SU-DHL-6 (cell line): Measurements from ENCODE around the gene CDKAL1.

Source experiments
- H2AFZ ChIP-seq: fragments of 200-600 bp; sonication (generic); 2 replicates; pipeline ENCODE4 v1.6.1; 2014; ENCODE audit warnings: low read depth, mild to moderate bottlenecking, moderate library complexity, mixed read lengths, antibody characterized with exemption, low read length; ENCODE audit not compliant: severe bottlenecking
- H3F3A ChIP-seq: fragments of 200-600 bp; shearing (Covaris generic); 2 replicates; pipeline ENCODE4 v1.6.0; 2016; ENCODE audit warnings: antibody characterized with exemption, mild to moderate bottlenecking; ENCODE audit not compliant: insufficient read depth
- H3K27ac ChIP-seq: fragments of 200-600 bp; sonication (generic); 2 replicates; pipeline ENCODE4 v1.5.1; 2016; ENCODE audit warnings: low read depth, mild to moderate bottlenecking, low read length, moderate library complexity, mixed read lengths
- H3K27me3 ChIP-seq: fragments of 200-600 bp; sonication (generic), shearing (Covaris generic); 2 replicates; pipeline ENCODE4 v1.6.0; 2014; ENCODE audit warnings: mild to moderate bottlenecking, low read length
- H3K36me3 ChIP-seq: fragments of 200-600 bp; sonication (generic); 2 replicates; pipeline ENCODE4 v1.6.1; 2014; ENCODE audit warnings: mild to moderate bottlenecking, low read length, mixed read lengths
- H3K4me2 ChIP-seq: fragments of 300-600, 200-600 bp; shearing (Covaris generic), sonication (generic); 2 replicates; pipeline ENCODE4 v1.6.0; 2014; ENCODE audit warnings: low read length, low read depth, mild to moderate bottlenecking; ENCODE audit not compliant: poor library complexity, severe bottlenecking
- H3K4me3 ChIP-seq: fragments of 200-600 bp; sonication (generic); 2 replicates; pipeline ENCODE4 v1.5.1; 2014; ENCODE audit warnings: antibody characterized with exemption, low read length, mild to moderate bottlenecking, mixed read lengths; ENCODE audit not compliant: insufficient read depth, poor library complexity, severe bottlenecking
- H3K79me2 ChIP-seq: fragments of 200-600 bp; sonication (generic); 2 replicates; pipeline ENCODE4 v1.6.1; 2014; ENCODE audit warnings: mild to moderate bottlenecking, low read length, moderate library complexity; ENCODE audit not compliant: insufficient read depth
- H3K9ac ChIP-seq: fragments of 200-600 bp; sonication (generic); 2 replicates; pipeline ENCODE4 v1.7.0; 2014; ENCODE audit warnings: mild to moderate bottlenecking, low read length
- H3K9me2 ChIP-seq: fragments of 200-600 bp; sonication (generic); replicated peaks from 2 replicates; pipeline ENCODE4 v1.6.1; 2014; ENCODE audit warnings: low read length; ENCODE audit not compliant: insufficient read depth
- H3K9me3 ChIP-seq: fragments of 200-600 bp; sonication (generic); 2 replicates; pipeline ENCODE4 v1.6.1; 2014; ENCODE audit warnings: low read length, mixed read lengths; ENCODE audit not compliant: insufficient read depth
- H4K20me1 ChIP-seq: fragments of 200-600 bp; sonication (generic); 2 replicates; pipeline ENCODE4 v1.6.1; 2014; ENCODE audit warnings: low read depth, mild to moderate bottlenecking, antibody characterized with exemption, low read length, moderate library complexity, mixed read lengths
- CTCF ChIP-seq: fragments of 200-600 bp; sonication (generic); IDR thresholded peaks from one replicate; pipeline ENCODE4 v1.5.1; 2017; ENCODE audit warnings: antibody characterized with exemption, mild to moderate bottlenecking, low read length, moderate library complexity; ENCODE audit not compliant: insufficient read depth, poor library complexity, severe bottlenecking
- EZH2phosphoT487 ChIP-seq: fragments of 200-600 bp; sonication (generic), shearing (Covaris generic); conservative IDR thresholded peaks from 2 replicates; pipeline ENCODE4 v1.6.1; 2018; ENCODE audit warnings: mild to moderate bottlenecking, antibody characterized with exemption, low read length, moderate library complexity, mixed read lengths

CDKAL1 gene

GRCh38 chr6:21171801-21172200 lies 637.5 kb downstream of the CDKAL1 start:
- Histone ChIP-seq H3K4me2 (no peak overlapping the region), H3K27ac (no peak overlapping the region), H4K20me1 (no peaks in the 10 kb centered on the region), H2AFZ (no peak overlapping the region), H3F3A (no peaks in the 10 kb centered on the region), H3K9me3 (no peaks in the 10 kb centered on the region), H3K36me3 (no peaks in the 10 kb centered on the region), H3K9me2 (no peaks in the 10 kb centered on the region), H3K79me2 (no peaks in the 10 kb centered on the region), H3K9ac (no peak overlapping the region), H3K4me3 (no peak overlapping the region), H3K27me3 (no peaks in the 10 kb centered on the region)
- no peak for TF ChIP-seq EZH2phosphoT487
- no peak for TF ChIP-seq CTCF

GRCh38 chr6:21173031-21173430 lies 638.8 kb downstream of the CDKAL1 start:
- Histone ChIP-seq H2AFZ (no peak overlapping the region), H3K4me3 (no peak overlapping the region), H4K20me1 (no peaks in the 10 kb centered on the region), H3K9me3 (no peaks in the 10 kb centered on the region), H3K4me2 (no peak overlapping the region), H3K9me2 (no peaks in the 10 kb centered on the region), H3K36me3 (no peaks in the 10 kb centered on the region), H3K9ac (no peak overlapping the region), H3K79me2 (no peaks in the 10 kb centered on the region), H3K27ac (no peak overlapping the region), H3F3A (no peaks in the 10 kb centered on the region), H3K27me3 (no peaks in the 10 kb centered on the region)
- no peak for TF ChIP-seq EZH2phosphoT487

GRCh38 chr6:21173678-21174077 lies 639.4 kb downstream of the CDKAL1 start:
- H3K9me2 ChIP-seq, result no peaks in the 10 kb centered on the region
- no peaks in the 10 kb centered on the region for H4K20me1 ChIP-seq
- H3K4me3 ChIP-seq, result no peak overlapping the region
- H3K9ac ChIP-seq, result no peak overlapping the region
- no peaks in the 10 kb centered on the region for H3K79me2 ChIP-seq
- no peaks in the 10 kb centered on the region for H3K9me3 ChIP-seq
- H2AFZ ChIP-seq, result no peak overlapping the region
- H3K4me2 ChIP-seq, result no peak overlapping the region
- H3K27me3 ChIP-seq, result no peaks in the 10 kb centered on the region
- no peak overlapping the region for H3K27ac ChIP-seq
- no peaks in the 10 kb centered on the region for H3K36me3 ChIP-seq
- no peaks in the 10 kb centered on the region for H3F3A ChIP-seq
- no peak for TF ChIP-seq EZH2phosphoT487
- no peak for TF ChIP-seq CTCF

- no peaks in the 10 kb centered on the region for H3K9me3 ChIP-seq
- no peak overlapping the region for H3K9ac ChIP-seq
- H3K79me2 ChIP-seq, result no peaks in the 10 kb centered on the region
- H3K27me3 ChIP-seq, result no peaks in the 10 kb centered on the region
- H3K9me2 ChIP-seq, result no peaks in the 10 kb centered on the region
- H3K36me3 ChIP-seq, result no peaks in the 10 kb centered on the region
- TF ChIP-seq CTCF (no peak), EZH2phosphoT487 (no peak)
- no peak overlapping the region for H3K27ac ChIP-seq
- H3K4me3 ChIP-seq, result no peak overlapping the region
- H3K4me2 ChIP-seq, result no peak overlapping the region
- no peaks in the 10 kb centered on the region for H3F3A ChIP-seq
- no peaks in the 10 kb centered on the region for H4K20me1 ChIP-seq
- no peak overlapping the region for H2AFZ ChIP-seq
Measured at GRCh38 chr6:21176197-21176596, 641.9 kb downstream of the CDKAL1 start.
